GM12878 (cell line): ENCODE data around the gene ZNF783.

Source experiments
- ASH2L ChIP-seq: fragments of 300-600, 200-600 bp; sonication (generic); IDR thresholded peaks from 2 replicates; pipeline ENCODE4 v1.6.1; 2017; ENCODE audit warnings: low read depth, mild to moderate bottlenecking, borderline replicate concordance
- JUNB ChIP-seq: IDR thresholded peaks from 2 replicates; pipeline ENCODE4 v1.6.1; 2016; ENCODE audit warnings: antibody characterized with exemption, mild to moderate bottlenecking
- STAT1 ChIP-seq: fragments of 450-650 bp; conservative IDR thresholded peaks from 2 replicates; pipeline ENCODE4 v1.6.1; 2014; ENCODE audit warnings: antibody characterized with exemption, mild to moderate bottlenecking
- SUZ12 ChIP-seq: fragments of 200-600 bp; sonication (generic); IDR thresholded peaks from one replicate; pipeline ENCODE4 v1.6.1; 2018; ENCODE audit warnings: antibody characterized with exemption, mild to moderate bottlenecking; ENCODE audit not compliant: unreplicated experiment

DNA sequence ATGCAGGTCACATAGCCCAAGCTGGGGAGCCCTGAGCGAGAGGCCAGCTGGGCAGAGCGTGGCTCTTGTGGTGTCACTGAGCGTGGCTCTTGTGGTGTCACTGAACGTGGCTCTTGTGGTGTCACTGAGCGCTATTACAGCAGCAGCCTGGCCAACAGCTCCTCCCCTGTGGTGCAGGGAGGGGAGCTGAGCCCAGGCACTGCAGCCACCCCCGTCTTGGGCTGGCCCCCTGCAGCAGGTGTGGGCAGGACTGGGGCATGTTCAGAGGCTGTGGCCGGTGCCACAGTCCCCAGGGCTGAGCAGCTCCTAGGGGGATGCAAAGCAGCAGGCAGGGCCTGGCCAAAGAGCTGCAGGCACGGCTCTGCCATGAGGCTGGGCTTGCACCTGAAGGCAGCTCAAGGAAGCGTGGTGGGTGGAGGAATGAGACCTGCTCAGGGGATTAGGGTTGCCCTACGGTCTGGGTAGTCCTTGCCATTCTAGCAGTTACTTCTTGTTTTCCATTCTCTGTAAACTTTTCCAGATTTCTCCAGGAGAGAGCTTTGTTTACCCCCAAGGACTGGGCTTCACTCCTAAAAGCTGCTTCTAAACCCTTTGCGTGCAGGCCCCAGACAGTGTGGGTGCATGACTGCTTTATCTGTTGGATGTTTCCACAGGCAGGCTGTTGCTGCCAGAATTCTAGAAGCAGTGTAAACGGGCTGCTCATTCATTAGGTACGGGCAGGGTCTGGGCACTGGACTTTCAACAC is 29.2 kb downstream of the ZNF783 start:
- TF ChIP-seq JUNB (no peak), STAT1 (no peak), SUZ12 (no peak), ASH2L (no peak)
